HEK293T (cell line): Measurements from ENCODE around the gene ZNF860.

Experiments
- CTCF ChIA-PET: fragments of 350-600 bp; formaldehyde crosslinking; extraction: SDS; loops from one replicate; lab custom pipeline; 2021; ENCODE audit warnings: antibody characterized with exemption, inconsistent platforms; lab: Yijun Ruan, JAX
- POLR2A ChIA-PET: fragments of 350-600 bp; formaldehyde crosslinking; extraction: SDS; loops from one replicate; lab custom pipeline; 2020; ENCODE audit warnings: antibody characterized with exemption, inconsistent platforms; lab: Yijun Ruan, JAX
- DNase-seq: peaks from one replicate; pipeline ENCODE4 v3.0.0; 2012; ENCODE audit warnings: mixed read lengths; ENCODE audit errors: extremely low spot score
- ARNT ChIP-seq: fragments of 450-650 bp; IDR thresholded peaks from 2 replicates; pipeline ENCODE4 v1.6.1; 2017; ENCODE audit warnings: mild to moderate bottlenecking
- BHLHE40 ChIP-seq: fragments of 450-650 bp; IDR thresholded peaks from 2 replicates; pipeline ENCODE4 v1.6.1; 2016; ENCODE audit warnings: mild to moderate bottlenecking, moderate library complexity, borderline replicate concordance
- CTBP1 ChIP-seq: fragments of 450-650 bp; IDR thresholded peaks from 2 replicates; pipeline ENCODE4 v1.6.1; 2016; ENCODE audit warnings: borderline replicate concordance
- ELF4 ChIP-seq: fragments of 450-650 bp; IDR thresholded peaks from 2 replicates; pipeline ENCODE4 v1.6.1; 2017; ENCODE audit warnings: antibody characterized with exemption
- FOXA1 ChIP-seq: fragments of 450-650 bp; IDR thresholded peaks from 2 replicates; pipeline ENCODE4 v1.6.1; 2016; ENCODE audit warnings: mild to moderate bottlenecking
- FOXK2 ChIP-seq: fragments of 450-650 bp; IDR thresholded peaks from 2 replicates; pipeline ENCODE4 v1.6.1; 2016; ENCODE audit warnings: mild to moderate bottlenecking
- FOXM1 ChIP-seq: fragments of 450-650 bp; IDR thresholded peaks from 2 replicates; pipeline ENCODE4 v1.6.1; 2017; ENCODE audit warnings: mild to moderate bottlenecking, borderline replicate concordance
- HDGF ChIP-seq: fragments of 450-650 bp; IDR thresholded peaks from 2 replicates; pipeline ENCODE4 v1.6.1; 2017; ENCODE audit warnings: antibody characterized with exemption, borderline replicate concordance
- L3MBTL2 ChIP-seq: fragments of 450-650 bp; conservative IDR thresholded peaks from 2 replicates; pipeline ENCODE4 v1.6.1; 2016; ENCODE audit warnings: mild to moderate bottlenecking
- LEF1 ChIP-seq: fragments of 450-650 bp; IDR thresholded peaks from 2 replicates; pipeline ENCODE4 v1.6.1; 2017; ENCODE audit warnings: mild to moderate bottlenecking, borderline replicate concordance
- NFRKB ChIP-seq: fragments of 450-650 bp; IDR thresholded peaks from 2 replicates; pipeline ENCODE4 v1.6.1; 2016; ENCODE audit warnings: mild to moderate bottlenecking, moderate library complexity
- PKNOX1 ChIP-seq: fragments of 450-650 bp; IDR thresholded peaks from 2 replicates; pipeline ENCODE4 v1.6.1; 2016
- SP1 ChIP-seq: fragments of 450-650 bp; IDR thresholded peaks from 2 replicates; pipeline ENCODE4 v1.6.1; 2017
- SUZ12 ChIP-seq: fragments of 450-650 bp; IDR thresholded peaks from 2 replicates; pipeline ENCODE4 v1.6.1; 2016; ENCODE audit warnings: mild to moderate bottlenecking
- TARDBP ChIP-seq: fragments of 450-650 bp; IDR thresholded peaks from 2 replicates; pipeline ENCODE4 v1.6.1; 2016
- ZNF384 ChIP-seq: fragments of 450-650 bp; IDR thresholded peaks from 2 replicates; pipeline ENCODE4 v1.6.1; 2016

ZNF860 gene

GRCh38 chr3:31968369-31968926 is 13.1 kb upstream of the ZNF860 start:
- DNase-seq = no peak
- ChIA-PET POLR2A (no interaction called here), CTCF (no interaction called here)
- TF ChIP-seq PKNOX1 (peak; percentile 27; the same call in 1 of the 2 replicates), FOXM1 (no peak)

GRCh38 chr3:31968927-31969418 is 12.6 kb upstream of the ZNF860 start:
- ChIA-PET POLR2A (no interaction called here), CTCF (interaction anchor here (0.6 kb wide), 1 partner anchor 191 kb away, joined by 3 read pairs; no protein-coding TSS in a partner anchor)
- TF ChIP-seq FOXA1 (no peak), ZNF384 (no peak), SUZ12 (no peak), NFRKB (no peak), PKNOX1 (peak; percentile 62; the same call in 1 of the 2 replicates)
- peak; percentile 28 for DNase-seq

GRCh38 chr3:31971607-31972006 is 9.9 kb upstream of the ZNF860 start:
- ChIA-PET CTCF (no interaction called here), POLR2A (interaction anchor here (1.3 kb wide), 1 partner anchor 11 kb away, joined by 4 read pairs; no protein-coding TSS in a partner anchor)
- DNase-seq = no peak
- TF ChIP-seq FOXM1 (no peak), PKNOX1 (no peak), SUZ12 (no peak), ELF4 (no peak)

GRCh38 chr3:31973081-31973480 is 8.5 kb upstream of the ZNF860 start:
- POLR2A ChIA-PET = no interaction called here
- DNase-seq = no peak
- TF ChIP-seq SP1 = no peak
- TF ChIP-seq BHLHE40 = no peak
- CTCF ChIA-PET = no interaction called here

- ChIA-PET CTCF (no interaction called here), POLR2A (no interaction called here)
- DNase-seq = no peak
- TF ChIP-seq LEF1 = no peak
- TF ChIP-seq FOXA1 = no peak
- no peak for TF ChIP-seq TARDBP
- no peak for TF ChIP-seq ARNT
- TF ChIP-seq CTBP1 = no peak
- no peak for TF ChIP-seq ZNF384
- TF ChIP-seq ELF4 = no peak
- TF ChIP-seq FOXM1 = no peak
- TF ChIP-seq FOXK2 = no peak
- no peak for TF ChIP-seq PKNOX1
- no peak for TF ChIP-seq SUZ12
- no peak for TF ChIP-seq L3MBTL2
- no peak for TF ChIP-seq SP1
- TF ChIP-seq BHLHE40 = no peak
- TF ChIP-seq HDGF = no peak
- TF ChIP-seq NFRKB = no peak
Observed at GRCh38 chr3:31973837-31974236, 7.7 kb upstream of the ZNF860 start.

- no peak for DNase-seq
- ChIA-PET POLR2A (no interaction called here), CTCF (no interaction called here)
- no peak for TF ChIP-seq ZNF384
- TF ChIP-seq ELF4 = no peak
- no peak for TF ChIP-seq TARDBP
- TF ChIP-seq HDGF = no peak
- TF ChIP-seq L3MBTL2 = no peak
- TF ChIP-seq FOXA1 = no peak
- TF ChIP-seq NFRKB = no peak
- no peak for TF ChIP-seq CTBP1
- no peak for TF ChIP-seq FOXM1
- no peak for TF ChIP-seq ARNT
- TF ChIP-seq SP1 = no peak
- no peak for TF ChIP-seq SUZ12
- no peak for TF ChIP-seq BHLHE40
Observed at GRCh38 chr3:31974471-31974870, 7.1 kb upstream of the ZNF860 start.

GRCh38 chr3:31974964-31975363 is 6.6 kb upstream of the ZNF860 start:
- ChIA-PET CTCF (no interaction called here), POLR2A (no interaction called here)
- TF ChIP-seq TARDBP (no peak), CTBP1 (no peak), FOXM1 (no peak), BHLHE40 (no peak), ARNT (no peak), FOXK2 (no peak), PKNOX1 (no peak), ZNF384 (no peak), L3MBTL2 (no peak), FOXA1 (no peak), ELF4 (no peak), LEF1 (no peak), NFRKB (no peak), SUZ12 (no peak), HDGF (no peak), SP1 (no peak)
- no peak for DNase-seq
